ENCODE measurements around the gene ZEB2.
A peak's percentile ranks its signal among the peaks of the same experiment; 100 is the strongest.

Gene ZEB2

DNA sequence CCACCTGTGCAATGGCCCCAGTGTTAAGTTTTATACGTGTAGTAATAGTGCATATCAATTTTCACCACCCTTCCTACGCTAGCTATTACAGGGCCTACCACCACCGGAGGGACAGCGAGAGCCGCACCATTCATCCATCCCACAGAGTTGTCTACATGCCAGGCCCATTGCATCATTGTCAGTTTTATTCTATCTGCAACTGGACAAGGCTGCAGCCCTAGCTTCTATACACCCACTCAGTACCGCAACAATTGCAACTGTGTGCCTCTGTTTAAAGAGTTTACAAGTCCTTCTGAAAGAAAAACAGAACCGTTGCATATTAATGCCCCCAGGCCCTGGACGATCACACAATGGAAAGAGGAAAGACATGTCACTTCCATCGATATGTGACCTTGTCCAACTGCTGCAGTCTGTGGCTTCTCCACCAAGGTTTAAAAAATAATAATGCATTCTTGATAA lies 58.6 kb downstream of the ZEB2 start:
- DNase-seq: peak; percentile 96
- Histone ChIP-seq H3K4me3 (ENCODE audit: low read depth, low read length) (no peak overlapping the region), H3K36me3 (replicated peaks) (peaks cover 3% of the 10 kb centered on the region), H3K27ac (peak overlapping the region; percentile 89), H3K27me3 (replicated peaks) (no peaks in the 10 kb centered on the region)
- TF ChIP-seq CTCF (IDR thresholded peaks at IDR 0.05; ENCODE audit: low read depth, low read length, missing control alignments): peak; percentile 46
- in situ Hi-C loops (cut with HindIII; ENCODE audit: low pct_ligation_motif_present, low sequenced_read_pairs): no loop called here

- no peak overlapping the region for H3K4me3 ChIP-seq (ENCODE audit: low read depth, low read length)
These were observed 59.1 kb downstream of the ZEB2 start for GRCh38 chr2:144460727-144461307.

GRCh38 chr2:144459937-144460336 lies 60.0 kb downstream of the ZEB2 start:
- Histone ChIP-seq H3K36me3 (replicated peaks) (peaks cover 3% of the 10 kb centered on the region), H3K27ac (peak overlapping the region; percentile 89), H3K4me3 (ENCODE audit: low read depth, low read length) (no peak overlapping the region), H3K27me3 (replicated peaks) (no peaks in the 10 kb centered on the region)
- in situ Hi-C loops (cut with HindIII; ENCODE audit: low pct_ligation_motif_present, low sequenced_read_pairs): no loop called here
- peak; percentile 95 for DNase-seq
- no peak for TF ChIP-seq CTCF (IDR thresholded peaks at IDR 0.05; ENCODE audit: low read depth, low read length, missing control alignments)

More at GRCh38 chr2:144460727-144461307, 59.1 kb downstream of the ZEB2 start:
- H3K27ac ChIP-seq: peak overlapping the region; percentile 89
- TF ChIP-seq CTCF (IDR thresholded peaks at IDR 0.05; ENCODE audit: low read depth, low read length, missing control alignments): no peak
- in situ Hi-C loops (cut with HindIII; ENCODE audit: low pct_ligation_motif_present, low sequenced_read_pairs): no loop called here
- H3K36me3 ChIP-seq (replicated peaks): peaks cover 3% of the 10 kb centered on the region
- no peak for DNase-seq
- H3K27me3 ChIP-seq (replicated peaks): no peaks in the 10 kb centered on the region

DNA sequence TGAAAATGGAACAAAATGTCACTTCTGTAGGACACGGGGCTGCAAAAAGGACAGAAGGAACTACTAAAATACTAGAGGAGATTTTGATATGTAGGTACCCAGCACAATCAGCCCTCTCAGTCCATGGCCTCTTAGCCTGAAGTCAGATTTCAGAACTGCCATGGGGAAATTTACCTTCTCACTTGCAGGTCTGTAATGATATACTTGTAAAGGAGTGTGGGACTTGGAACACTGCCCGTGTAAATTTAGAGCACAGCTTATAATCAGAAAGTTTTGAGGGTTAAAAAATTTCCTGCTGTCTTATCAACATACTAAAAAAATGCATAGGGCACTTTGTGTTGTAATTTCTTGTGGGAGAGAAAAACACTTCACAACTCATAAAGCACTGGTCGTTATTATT lies 60.6 kb downstream of the ZEB2 start:
- TF ChIP-seq CTCF (IDR thresholded peaks at IDR 0.05; ENCODE audit: low read depth, low read length, missing control alignments): no peak
- no peak overlapping the region for H3K4me3 ChIP-seq (ENCODE audit: low read depth, low read length)
- DNase-seq: no peak
- in situ Hi-C loops (cut with HindIII; ENCODE audit: low pct_ligation_motif_present, low sequenced_read_pairs): no loop called here
- no peaks in the 10 kb centered on the region for H3K36me3 ChIP-seq (replicated peaks)
- no peaks in the 10 kb centered on the region for H3K27me3 ChIP-seq (replicated peaks)
- peak overlapping the region; percentile 89 for H3K27ac ChIP-seq

GRCh38 chr2:144458541-144458940 lies 61.4 kb downstream of the ZEB2 start:
- in situ Hi-C loops (cut with HindIII; ENCODE audit: low pct_ligation_motif_present, low sequenced_read_pairs): no loop called here
- H3K36me3 ChIP-seq (replicated peaks): no peaks in the 10 kb centered on the region
- no peak overlapping the region for H3K4me3 ChIP-seq (ENCODE audit: low read depth, low read length)
- DNase-seq: no peak
- no peak for TF ChIP-seq CTCF (IDR thresholded peaks at IDR 0.05; ENCODE audit: low read depth, low read length, missing control alignments)
- H3K27ac ChIP-seq: peak overlapping the region; percentile 89
- no peaks in the 10 kb centered on the region for H3K27me3 ChIP-seq (replicated peaks)

- no peak overlapping the region for H3K4me3 ChIP-seq (ENCODE audit: low read depth, low read length)
- no peaks in the 10 kb centered on the region for H3K36me3 ChIP-seq (replicated peaks)
- TF ChIP-seq CTCF (IDR thresholded peaks at IDR 0.05; ENCODE audit: low read depth, low read length, missing control alignments): no peak
- H3K27me3 ChIP-seq (replicated peaks): no peaks in the 10 kb centered on the region
- in situ Hi-C loops (cut with HindIII; ENCODE audit: low pct_ligation_motif_present, low sequenced_read_pairs): no loop called here
- peak overlapping the region; percentile 80 for H3K27ac ChIP-seq
- peak; percentile 91 for DNase-seq
These were observed 63.2 kb downstream of the ZEB2 start for GRCh38 chr2:144456680-144457079.

All from brain microvascular endothelial cell (primary cell).